ENCODE data around the gene EIF1AD. TPM values are rescaled to one million over a fixed set of nuclear protein-coding genes. Genes with fewer than 3 reads are reported as not detected.

Gene EIF1AD
- total and polyA plus RNA-seq, 9 of the 15 experiments (the other 6 are each of a cell fraction or from before 2014, with no cell fraction given), result 50.1 to 98.8 (median 58.7) TPM

DNA sequence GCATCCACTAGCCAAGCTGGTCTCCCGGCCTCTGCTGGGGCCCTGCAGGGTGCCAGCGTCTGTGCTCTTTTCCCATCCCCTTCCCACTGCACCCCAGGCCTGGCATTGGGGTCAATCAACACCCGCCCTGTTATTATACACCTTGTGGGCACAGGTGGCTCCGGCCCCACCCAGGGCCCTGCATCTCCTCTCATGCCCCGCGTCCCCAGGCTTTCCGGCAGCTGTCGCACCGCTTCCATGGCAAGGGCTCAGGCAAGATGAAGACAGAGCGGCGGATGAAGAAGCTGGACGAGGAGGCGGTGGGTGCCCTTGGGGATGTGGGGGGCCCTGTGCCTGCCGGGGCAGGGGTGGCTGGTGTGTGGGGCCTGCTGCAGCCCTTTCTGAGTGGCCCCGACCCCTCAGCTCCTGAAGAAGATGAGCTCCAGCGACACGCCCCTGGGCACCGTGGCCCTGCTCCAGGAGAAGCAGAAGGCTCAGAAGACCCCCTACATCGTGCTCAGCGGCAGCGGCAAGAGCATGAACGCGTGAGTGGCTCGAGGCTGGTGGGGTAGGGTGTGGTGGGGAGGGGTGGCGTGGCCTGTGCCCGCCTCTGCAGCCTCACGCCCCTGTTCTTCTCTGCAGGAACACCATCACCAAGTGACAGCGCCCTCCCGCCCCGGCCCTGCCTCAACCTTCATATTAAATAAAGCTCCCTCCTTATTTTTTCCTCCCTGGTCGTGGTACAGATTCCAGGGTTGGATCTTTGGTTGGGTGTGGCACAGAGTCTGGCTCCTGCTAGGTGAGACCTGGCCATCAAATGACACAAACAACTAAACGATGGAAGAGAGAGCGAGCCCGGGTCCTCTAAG, 23.3 kb downstream of the EIF1AD start (continued):
- TF ChIP-seq JUND (IDR thresholded peaks at IDR 0.05; ENCODE audit: borderline replicate concordance, low read depth, low read length) (no peak), JUND (tag; IDR thresholded peaks at IDR 0.05; ENCODE audit: borderline replicate concordance, low read depth, low read length) (no peak), MIER1 (IDR thresholded peaks at IDR 0.05; ENCODE audit: low read depth) (no peak), ZNF324 (CRISPR knock-in tag; IDR thresholded peaks at IDR 0.05) (no peak), ZNF232 (CRISPR knock-in tag; IDR thresholded peaks at IDR 0.05) (no peak), ZNF41 (CRISPR knock-in tag; conservative IDR thresholded peaks at IDR 0.05) (no peak)
- TF ChIP-seq, protein P1, sequence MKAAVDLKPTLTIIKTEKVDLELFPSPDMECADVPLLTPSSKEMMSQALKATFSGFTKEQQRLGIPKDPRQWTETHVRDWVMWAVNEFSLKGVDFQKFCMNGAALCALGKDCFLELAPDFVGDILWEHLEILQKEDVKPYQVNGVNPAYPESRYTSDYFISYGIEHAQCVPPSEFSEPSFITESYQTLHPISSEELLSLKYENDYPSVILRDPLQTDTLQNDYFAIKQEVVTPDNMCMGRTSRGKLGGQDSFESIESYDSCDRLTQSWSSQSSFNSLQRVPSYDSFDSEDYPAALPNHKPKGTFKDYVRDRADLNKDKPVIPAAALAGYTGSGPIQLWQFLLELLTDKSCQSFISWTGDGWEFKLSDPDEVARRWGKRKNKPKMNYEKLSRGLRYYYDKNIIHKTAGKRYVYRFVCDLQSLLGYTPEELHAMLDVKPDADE (conservative IDR thresholded peaks at IDR 0.05; ENCODE audit: control insufficient read depth, low read depth, low read length), result no peak

DNA sequence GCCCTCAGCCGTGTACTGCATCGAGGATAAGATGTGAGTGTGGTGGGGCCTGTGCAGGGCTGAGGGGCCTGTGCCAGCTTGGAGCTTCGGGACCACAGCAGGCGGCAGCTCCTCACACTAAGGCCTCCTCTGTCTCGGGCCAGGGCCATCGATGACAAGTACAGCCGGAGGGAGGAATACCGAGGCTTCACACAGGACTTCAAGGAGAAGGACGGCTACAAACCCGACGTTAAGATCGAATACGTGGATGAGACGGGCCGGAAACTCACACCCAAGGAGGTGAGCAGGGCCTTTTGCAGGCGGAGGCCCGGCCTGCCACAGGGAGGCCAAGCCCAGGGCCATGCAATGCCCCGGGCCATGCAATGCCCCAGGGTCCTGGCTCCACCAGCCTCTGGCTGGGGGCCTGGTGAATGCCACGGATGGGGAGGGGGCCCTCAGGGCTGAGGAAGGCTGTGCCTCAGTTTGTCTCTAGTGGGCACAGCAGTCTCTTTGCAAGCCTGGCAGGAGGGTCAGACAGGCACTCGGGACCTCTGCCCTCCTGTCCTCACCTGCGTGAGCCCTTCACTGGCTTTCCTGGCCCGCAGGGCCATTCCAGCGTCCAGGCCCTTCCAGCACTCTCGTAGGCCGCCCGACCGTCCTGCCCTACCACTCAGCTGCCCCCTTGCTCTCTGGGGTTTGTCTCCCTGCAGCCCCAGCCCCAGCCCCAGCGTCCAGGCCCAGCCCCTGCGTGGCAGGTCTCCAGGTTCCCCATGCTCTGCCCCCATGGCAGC, 24.2 kb downstream of the EIF1AD start:
- Histone ChIP-seq H3K79me2 (ENCODE audit: control insufficient read depth, insufficient read depth, low read length) (no peaks in the 10 kb centered on the region), H2AFZ (ENCODE audit: low read depth, low read length) (no peak overlapping the region), H4K20me1 (replicated peaks; ENCODE audit: control insufficient read depth, insufficient read depth, low read length) (no peaks in the 10 kb centered on the region), H3K4me3 (no peak overlapping the region), H3K4me2 (ENCODE audit: insufficient read depth, low read length) (no peak overlapping the region), H3K4me1 (replicated peaks in 1 of 2; ENCODE audit: control insufficient read depth in 2 of 2, insufficient read depth in 2 of 2, low read length in 2 of 2) (peaks cover 0 to 26% of the 10 kb centered on the region in 2 experiments; a peak in 2 of 5 replicates), H3K36me3 (ENCODE audit: control insufficient read depth, insufficient read depth, low read length) (peaks cover 48% of the 10 kb centered on the region; the same call in 2 of the 3 replicates), H3K9me3 (replicated peaks; ENCODE audit: control insufficient read depth, insufficient read depth, low read depth, low read length) (no peaks in the 10 kb centered on the region), H3K27me3 (ENCODE audit: control insufficient read depth in 2 of 2, insufficient read depth in 2 of 2, low read length in 2 of 2) (no peaks in the 10 kb centered on the region), H3K9me1 (ENCODE audit: control insufficient read depth, insufficient read depth, low read length) (no peaks in the 10 kb centered on the region), H3K27ac (ENCODE audit: extremely low read depth, low read depth, low read length) (no peak overlapping the region), H3K9ac (ENCODE audit: insufficient read depth in 1 of 2, low read depth in 2 of 2, low read length in 2 of 2) (no peak overlapping the region)
- in situ Hi-C loops (cut with MboI), result no loop called here
- WGBS (ENCODE audit: insufficient coverage, low coverage, missing lambda C conversion rate), result 92% methylated on average over 24 of the region's 29 CpGs
- ChIA-PET POLR2A (interaction anchor here (0.6 to 1.8 kb wide), 4 partner anchors 76 to 323 kb away, joined by 3 to 9 read pairs (median 4); no protein-coding TSS in a partner anchor), CTCF (ENCODE audit: low intra/inter-chr PET ratio) (no interaction called here)
- DNase-seq (ENCODE audit: extremely low read depth in 1 of 4, low spot score in 3 of 4), result no peak
- no peak for TF ChIP-seq CHD1 (IDR thresholded peaks at IDR 0.05; ENCODE audit: low read length)
- TF ChIP-seq POLR2G (IDR thresholded peaks at IDR 0.05; ENCODE audit: low read depth, low read length), result peak; percentile 27; the same call in 1 of the 2 replicates
- TF ChIP-seq, protein P2, sequence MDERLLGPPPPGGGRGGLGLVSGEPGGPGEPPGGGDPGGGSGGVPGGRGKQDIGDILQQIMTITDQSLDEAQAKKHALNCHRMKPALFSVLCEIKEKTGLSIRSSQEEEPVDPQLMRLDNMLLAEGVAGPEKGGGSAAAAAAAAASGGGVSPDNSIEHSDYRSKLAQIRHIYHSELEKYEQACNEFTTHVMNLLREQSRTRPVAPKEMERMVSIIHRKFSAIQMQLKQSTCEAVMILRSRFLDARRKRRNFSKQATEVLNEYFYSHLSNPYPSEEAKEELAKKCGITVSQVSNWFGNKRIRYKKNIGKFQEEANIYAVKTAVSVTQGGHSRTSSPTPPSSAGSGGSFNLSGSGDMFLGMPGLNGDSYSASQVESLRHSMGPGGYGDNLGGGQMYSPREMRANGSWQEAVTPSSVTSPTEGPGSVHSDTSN (CRISPR knock-in tag; IDR thresholded peaks at IDR 0.05; ENCODE audit: low read depth), result no peak
- TF ChIP-seq, protein P2 (tag; conservative IDR thresholded peaks at IDR 0.05; ENCODE audit: low read depth), result no peak
- intact Hi-C loops (cut with micrococcal nuclease), result no loop called here
- no peak for FAIRE-seq
- ATAC-seq, result no peak
- BruUV-seq (replicated peaks), result no TSS peak

Measured in K562 (cell line).